ENCODE measurements around the gene EHD3.

The EHD3 gene

GRCh38 chr2:31300309-31300708 is 66.4 kb downstream of the EHD3 start:
- no peaks in the 10 kb centered on the region for H3K36me3 ChIP-seq (ENCODE audit: insufficient read depth, low read length)
- H3K4me3 ChIP-seq (ENCODE audit: low read length, poor library complexity, severe bottlenecking): no peak overlapping the region
- H4K20me1 ChIP-seq (ENCODE audit: insufficient read depth, low read length, poor library complexity, severe bottlenecking): no peaks in the 10 kb centered on the region
- H3K4me1 ChIP-seq (ENCODE audit: insufficient read depth, low read length, poor library complexity, severe bottlenecking): no peaks in the 10 kb centered on the region
- H3K9me3 ChIP-seq (ENCODE audit: insufficient read depth, low read depth, low read length): no peaks in the 10 kb centered on the region
- no peaks in the 10 kb centered on the region for H3K9me2 ChIP-seq (replicated peaks; ENCODE audit: low read depth, low read length)
- H2AFZ ChIP-seq (ENCODE audit: low read length): no peak overlapping the region
- no peak for TF ChIP-seq EZH2phosphoT487 (IDR thresholded peaks at IDR 0.05; ENCODE audit: borderline replicate concordance)
- no peak for TF ChIP-seq CTCF (conservative IDR thresholded peaks at IDR 0.05; ENCODE audit: low read length)
- no peaks in the 10 kb centered on the region for H3K27me3 ChIP-seq (ENCODE audit: insufficient read depth, low read length, poor library complexity, severe bottlenecking)
- no peak overlapping the region for H3K4me2 ChIP-seq (ENCODE audit: low read depth, low read length, poor library complexity, severe bottlenecking)
- no peaks in the 10 kb centered on the region for H3F3A ChIP-seq (ENCODE audit: low read depth)
- H3K9ac ChIP-seq (ENCODE audit: low read depth, low read length, poor library complexity, severe bottlenecking): no peak overlapping the region
- H3K79me2 ChIP-seq (ENCODE audit: insufficient read depth, low read length): no peaks in the 10 kb centered on the region

- no peaks in the 10 kb centered on the region for H3K4me1 ChIP-seq (ENCODE audit: insufficient read depth, low read length, poor library complexity, severe bottlenecking)
- no peaks in the 10 kb centered on the region for H3K27me3 ChIP-seq (ENCODE audit: insufficient read depth, low read length, poor library complexity, severe bottlenecking)
- no peaks in the 10 kb centered on the region for H3K9me3 ChIP-seq (ENCODE audit: insufficient read depth, low read depth, low read length)
- H3K9me2 ChIP-seq (replicated peaks; ENCODE audit: low read depth, low read length): no peaks in the 10 kb centered on the region
- H3K9ac ChIP-seq (ENCODE audit: low read depth, low read length, poor library complexity, severe bottlenecking): no peak overlapping the region
- no peak for TF ChIP-seq CTCF (conservative IDR thresholded peaks at IDR 0.05; ENCODE audit: low read length)
- no peak for TF ChIP-seq EZH2phosphoT487 (IDR thresholded peaks at IDR 0.05; ENCODE audit: borderline replicate concordance)
- no peak overlapping the region for H2AFZ ChIP-seq (ENCODE audit: low read length)
- no peaks in the 10 kb centered on the region for H3K36me3 ChIP-seq (ENCODE audit: insufficient read depth, low read length)
- no peaks in the 10 kb centered on the region for H3K79me2 ChIP-seq (ENCODE audit: insufficient read depth, low read length)
- H4K20me1 ChIP-seq (ENCODE audit: insufficient read depth, low read length, poor library complexity, severe bottlenecking): no peaks in the 10 kb centered on the region
- no peaks in the 10 kb centered on the region for H3F3A ChIP-seq (ENCODE audit: low read depth)
- no peak overlapping the region for H3K4me2 ChIP-seq (ENCODE audit: low read depth, low read length, poor library complexity, severe bottlenecking)
- no peak overlapping the region for H3K4me3 ChIP-seq (ENCODE audit: low read length, poor library complexity, severe bottlenecking)
These were observed 69.1 kb downstream of the EHD3 start for GRCh38 chr2:31302940-31303563.

GRCh38 chr2:31304816-31305215 is 70.9 kb downstream of the EHD3 start:
- H3K36me3 ChIP-seq (ENCODE audit: insufficient read depth, low read length): no peaks in the 10 kb centered on the region
- no peaks in the 10 kb centered on the region for H3F3A ChIP-seq (ENCODE audit: low read depth)
- 0 out of 2 replicates have a peak overlapping the region, but pooled peaks have one; percentile 26 for H2AFZ ChIP-seq (ENCODE audit: low read length)
- no peak overlapping the region for H3K4me3 ChIP-seq (ENCODE audit: low read length, poor library complexity, severe bottlenecking)
- H3K9me3 ChIP-seq (ENCODE audit: insufficient read depth, low read depth, low read length): no peaks in the 10 kb centered on the region
- no peaks in the 10 kb centered on the region for H3K27me3 ChIP-seq (ENCODE audit: insufficient read depth, low read length, poor library complexity, severe bottlenecking)
- no peaks in the 10 kb centered on the region for H4K20me1 ChIP-seq (ENCODE audit: insufficient read depth, low read length, poor library complexity, severe bottlenecking)
- H3K4me1 ChIP-seq (ENCODE audit: insufficient read depth, low read length, poor library complexity, severe bottlenecking): no peaks in the 10 kb centered on the region
- no peak for TF ChIP-seq CTCF (conservative IDR thresholded peaks at IDR 0.05; ENCODE audit: low read length)
- no peak for TF ChIP-seq EZH2phosphoT487 (IDR thresholded peaks at IDR 0.05; ENCODE audit: borderline replicate concordance)
- H3K9me2 ChIP-seq (replicated peaks; ENCODE audit: low read depth, low read length): no peaks in the 10 kb centered on the region
- no peaks in the 10 kb centered on the region for H3K79me2 ChIP-seq (ENCODE audit: insufficient read depth, low read length)
- H3K4me2 ChIP-seq (ENCODE audit: low read depth, low read length, poor library complexity, severe bottlenecking): no peak overlapping the region
- no peak overlapping the region for H3K9ac ChIP-seq (ENCODE audit: low read depth, low read length, poor library complexity, severe bottlenecking)

All from Loucy (cell line).